GM19035 (cell line): ENCODE measurements around the gene MS4A5.
A peak's percentile ranks its signal among the peaks of the same experiment; 100 is the strongest.

Experiments
- ATAC-seq: cut with Tn5 transposase; IDR thresholded peaks from one replicate; pipeline ENCODE4 v1.9.1; 2021; ENCODE audit not compliant: unreplicated experiment

MS4A5 gene

DNA sequence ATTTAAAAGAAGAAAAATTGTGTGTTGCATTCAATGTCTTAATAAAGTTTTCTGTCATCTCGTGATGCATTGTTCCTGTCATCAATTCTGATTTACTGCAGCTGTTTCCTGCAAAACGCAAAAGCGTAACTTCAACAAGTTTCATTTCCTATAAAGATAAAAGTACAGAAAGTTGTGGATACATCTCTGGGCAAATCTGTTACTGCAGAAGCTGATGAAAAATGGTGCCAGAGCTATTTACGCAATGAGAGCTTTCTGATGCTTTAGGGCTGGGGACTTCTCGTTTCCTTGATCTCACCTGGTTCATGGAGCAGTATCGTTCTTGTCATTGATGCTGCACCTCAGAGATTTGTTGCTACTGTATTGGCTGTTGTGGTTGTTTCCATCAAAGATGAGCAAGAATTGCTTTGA is 47.7 kb downstream of the MS4A5 start:
- ATAC-seq = peak; percentile 45

DNA sequence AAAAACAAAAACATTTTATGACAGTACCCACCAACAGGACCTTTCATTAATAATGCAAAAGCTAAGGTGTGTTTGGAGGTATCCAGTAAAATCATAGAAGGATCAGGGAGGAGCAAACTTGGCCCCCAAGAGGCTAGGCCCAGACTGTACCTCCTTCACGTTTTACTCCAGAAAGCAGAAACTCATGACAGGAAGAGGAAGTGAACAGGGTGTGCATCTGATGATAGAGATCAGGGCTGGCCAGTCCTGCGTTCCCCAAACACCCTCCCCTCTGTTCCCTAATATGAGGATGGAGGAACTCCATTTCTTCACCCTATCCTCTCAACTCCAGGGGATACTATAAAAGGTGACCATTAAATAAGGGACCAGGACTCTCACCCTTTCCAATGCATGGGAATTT is 53.0 kb downstream of the MS4A5 start:
- no peak for ATAC-seq

DNA sequence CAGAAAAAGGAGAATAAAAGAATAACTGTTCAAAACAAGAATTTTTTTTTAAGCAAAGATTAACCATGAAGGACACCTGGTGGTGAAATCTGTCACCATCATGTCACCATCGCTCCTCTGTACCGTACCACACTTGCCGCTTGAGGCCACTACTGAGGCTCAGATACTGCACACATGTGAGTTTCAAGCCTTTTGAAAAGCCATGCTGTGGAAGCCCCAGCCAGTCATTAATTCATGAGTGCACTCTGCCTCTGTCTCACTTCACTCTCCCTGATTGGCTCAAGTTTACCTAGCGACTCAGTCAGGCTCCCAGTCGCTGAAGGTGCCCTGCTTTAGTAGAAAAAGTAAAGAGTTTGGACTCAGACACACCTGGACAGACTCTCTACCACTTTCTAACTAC is 56.6 kb downstream of the MS4A5 start:
- ATAC-seq = peak; percentile 98

DNA sequence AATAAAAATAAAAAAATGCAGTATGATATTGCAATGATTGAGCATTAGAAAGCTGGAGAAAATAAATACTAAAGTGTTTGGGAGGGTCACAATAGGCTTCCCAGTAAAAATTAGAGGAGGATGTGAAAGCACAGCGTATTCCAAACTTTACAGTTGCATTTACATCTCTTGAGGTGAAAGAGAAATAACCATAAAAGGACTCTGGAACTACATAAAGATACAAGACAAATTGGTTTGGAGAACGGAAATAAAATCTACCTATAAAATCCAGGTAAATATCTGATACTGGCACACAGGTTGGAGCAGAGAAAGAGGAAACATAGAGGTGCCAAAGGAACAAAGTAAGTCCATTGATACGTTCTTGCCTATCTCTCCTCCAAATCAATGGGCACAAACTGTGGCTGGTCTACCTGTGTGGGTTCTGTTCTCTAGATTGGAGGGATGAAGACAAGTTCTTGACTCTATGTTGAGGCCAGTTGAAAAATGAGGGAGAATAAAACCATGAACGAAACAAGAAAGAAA is 63.2 kb downstream of the MS4A5 start, which contains the start of gene MS4A12:
Gene MS4A12, plus strand, starts transcription at position 291 of the 522 bp plus-strand sequence. CDS start 4,541 bp downstream, outside the sequence.
- ATAC-seq = no peak

DNA sequence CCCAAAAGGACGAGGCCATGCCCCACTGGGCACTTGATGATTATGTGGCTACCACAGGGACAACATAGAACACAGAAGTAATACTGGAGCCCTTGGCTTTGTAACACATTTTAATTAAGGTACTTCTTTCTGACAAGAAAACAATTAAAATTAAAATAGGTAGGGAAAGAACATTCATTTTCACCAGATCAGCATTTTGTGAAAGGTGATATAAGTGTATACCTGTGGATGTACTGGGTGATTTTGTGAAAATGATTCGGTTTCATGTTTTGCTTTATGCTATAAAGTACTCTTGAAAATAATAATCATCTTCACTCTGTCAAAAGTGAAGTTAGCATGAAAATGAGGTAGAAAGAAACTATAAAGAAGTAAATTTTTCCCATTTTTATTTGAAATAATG is 64.1 kb downstream of the MS4A5 start:
- ATAC-seq = no peak
